Amniotic epithelial cell (primary cell): ENCODE measurements around the gene LDB2.
A peak's percentile ranks its signal among the peaks of the same experiment; 100 is the strongest.

ENCODE experiments used
- DNase-seq: peaks from one replicate; pipeline ENCODE4 v3.0.0-alpha.2; 2010; ENCODE audit warnings: low read depth

LDB2 gene

DNA sequence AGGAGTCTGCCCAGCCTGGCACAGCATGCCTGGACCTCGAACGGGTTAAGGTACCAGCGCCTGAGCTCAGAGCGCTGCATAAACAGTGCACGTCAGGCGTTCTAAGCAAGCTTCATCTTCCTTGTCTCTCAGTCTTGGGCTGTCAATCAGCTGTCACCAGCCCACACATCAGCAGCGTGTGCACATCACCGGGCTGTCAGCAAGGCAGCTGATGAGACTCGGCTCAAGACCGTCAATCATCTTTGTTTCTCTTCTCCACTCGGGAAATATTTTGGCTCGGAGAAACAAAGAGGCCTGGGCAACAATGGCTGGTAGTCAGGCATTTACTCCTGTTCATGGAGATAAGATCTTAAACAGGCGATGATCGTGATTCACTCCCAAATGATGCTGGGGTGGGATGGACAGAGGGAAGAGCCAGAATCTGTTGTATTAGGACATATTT is 141.3 kb downstream of the LDB2 start:
- DNase-seq = peak; percentile 26

DNA sequence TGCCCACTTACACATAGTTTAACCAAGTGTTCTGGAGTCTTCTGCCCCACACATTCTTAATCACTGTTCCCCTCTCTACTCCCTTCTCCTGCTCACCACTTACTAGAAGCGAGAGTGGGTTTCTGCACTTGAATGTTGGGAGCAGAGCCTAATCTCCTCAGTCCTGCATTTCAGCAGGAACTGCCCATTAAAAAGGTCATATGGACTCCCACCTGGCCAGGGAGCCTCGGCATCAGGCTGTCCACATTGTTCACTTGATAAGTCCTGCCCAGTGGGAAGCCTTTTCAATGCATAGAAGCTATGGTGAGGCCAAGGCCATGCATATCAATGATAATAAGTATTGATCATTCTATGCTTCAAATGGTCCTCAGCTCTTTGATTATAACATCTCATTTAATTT is 144.3 kb downstream of the LDB2 start:
- no peak for DNase-seq

- peak; percentile 20 for DNase-seq
Observed at GRCh38 chr4:16752150-16752549, 146.3 kb downstream of the LDB2 start.

DNA sequence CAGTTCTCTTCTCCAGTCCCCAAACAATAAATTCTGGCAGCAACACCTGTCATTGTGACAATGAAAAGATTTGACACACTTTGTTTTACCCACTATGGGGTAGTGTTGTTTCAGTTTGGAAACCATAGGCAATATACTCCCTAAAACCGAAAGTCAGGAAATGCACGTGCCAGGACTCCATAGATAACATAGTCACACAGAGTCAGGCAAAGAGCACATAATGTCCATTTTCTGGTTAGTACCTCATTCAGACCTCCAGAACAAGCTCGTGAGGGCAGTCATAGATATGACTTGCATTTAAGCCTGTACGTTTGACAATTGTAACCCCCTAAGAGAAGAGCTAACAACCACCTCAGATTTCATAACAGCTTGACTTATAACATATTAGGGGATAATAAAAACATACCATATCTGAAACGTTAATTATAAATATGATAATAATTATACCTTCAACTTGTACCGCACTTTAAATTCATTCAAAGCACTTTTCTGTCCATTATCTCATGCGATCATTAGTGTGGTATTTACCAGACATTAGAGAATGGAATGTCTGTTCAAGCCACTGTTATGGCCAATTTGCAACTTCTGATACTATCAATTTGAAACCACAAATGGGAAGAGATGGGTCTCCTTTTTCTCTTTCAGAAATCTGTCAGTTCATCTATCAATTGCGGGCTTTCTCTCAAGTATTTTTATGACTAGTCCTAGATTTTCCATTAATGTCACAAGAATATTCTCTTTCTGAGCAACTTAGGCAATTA is 147.4 kb downstream of the LDB2 start:
- no peak for DNase-seq

GRCh38 chr4:16750216-16750615 is 148.2 kb downstream of the LDB2 start:
- no peak for DNase-seq

DNA sequence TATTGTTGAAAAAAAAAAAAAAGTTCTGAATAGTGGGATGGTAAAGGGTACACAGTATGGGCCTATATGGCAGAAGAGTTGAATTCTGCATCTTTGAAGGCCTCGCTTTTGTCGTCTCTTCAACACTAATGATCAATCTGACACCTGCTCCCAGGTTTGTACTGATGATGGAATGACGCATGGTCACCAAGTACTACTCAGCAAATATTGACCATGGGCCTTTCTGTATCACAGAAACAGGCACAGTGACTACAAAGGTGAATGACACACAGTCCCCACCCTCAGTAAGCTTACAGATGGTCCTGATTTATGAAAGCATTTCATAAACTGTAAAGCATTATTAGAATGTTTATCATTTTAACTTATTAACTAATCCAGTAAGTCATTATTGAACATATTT is 152.6 kb downstream of the LDB2 start:
- DNase-seq = no peak

DNA sequence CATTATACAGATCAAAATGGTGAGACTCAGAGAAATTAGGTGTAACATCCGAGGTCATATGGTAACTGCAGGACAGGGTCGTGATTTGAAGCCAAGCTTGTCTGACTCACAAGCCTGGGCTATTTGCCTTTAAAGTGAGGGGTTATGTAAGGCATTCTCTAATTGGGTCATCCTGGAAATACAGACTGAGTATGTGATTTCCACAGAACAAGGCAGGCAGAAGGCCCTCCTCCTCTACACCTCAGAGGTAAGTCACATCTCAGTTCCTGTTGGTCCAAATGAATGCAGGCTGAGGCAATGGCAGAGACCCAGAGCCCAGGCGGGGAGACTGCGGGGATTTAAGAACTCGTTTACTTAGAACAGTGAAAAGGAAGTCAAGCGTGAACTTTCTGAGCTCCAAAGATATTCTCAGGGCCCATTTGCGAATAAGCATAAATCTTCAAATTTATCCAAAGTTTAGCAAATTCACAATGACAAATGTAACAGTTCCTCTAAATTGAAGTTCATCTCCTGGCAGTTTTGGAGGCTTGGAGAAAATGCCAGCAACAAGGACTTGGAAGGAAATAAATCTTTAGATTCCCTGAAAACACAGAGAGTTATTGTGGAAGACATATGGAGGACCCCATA is 153.3 kb downstream of the LDB2 start:
- peak; percentile 59 for DNase-seq

- DNase-seq = no peak
Observed at GRCh38 chr4:16741287-16741686, 157.2 kb downstream of the LDB2 start.

GRCh38 chr4:16739997-16740624 is 158.3 kb downstream of the LDB2 start:
- DNase-seq = no peak

GRCh38 chr4:16738558-16738957 is 159.9 kb downstream of the LDB2 start:
- no peak for DNase-seq

- no peak for DNase-seq
Observed at GRCh38 chr4:16733509-16733908, 164.9 kb downstream of the LDB2 start.

DNA sequence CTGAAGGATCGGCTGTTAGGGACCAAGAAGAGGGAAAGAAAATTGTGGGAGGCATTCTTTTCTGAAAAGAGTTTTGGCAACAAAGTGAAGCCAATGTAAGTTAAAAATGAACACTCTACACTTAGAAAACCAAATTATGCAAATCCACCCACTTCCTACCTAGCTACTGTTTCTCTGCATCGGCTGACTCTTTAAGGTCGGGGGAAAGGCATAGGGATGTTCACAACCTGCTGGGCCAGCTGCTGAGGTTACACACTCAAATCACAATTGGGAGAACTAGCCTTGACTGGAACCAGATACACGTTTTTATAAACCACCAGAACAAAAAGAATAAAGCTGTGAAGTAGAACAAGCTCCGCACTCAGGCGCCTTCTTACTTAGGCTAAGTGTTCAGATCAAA is 165.7 kb downstream of the LDB2 start:
- DNase-seq = no peak

DNA sequence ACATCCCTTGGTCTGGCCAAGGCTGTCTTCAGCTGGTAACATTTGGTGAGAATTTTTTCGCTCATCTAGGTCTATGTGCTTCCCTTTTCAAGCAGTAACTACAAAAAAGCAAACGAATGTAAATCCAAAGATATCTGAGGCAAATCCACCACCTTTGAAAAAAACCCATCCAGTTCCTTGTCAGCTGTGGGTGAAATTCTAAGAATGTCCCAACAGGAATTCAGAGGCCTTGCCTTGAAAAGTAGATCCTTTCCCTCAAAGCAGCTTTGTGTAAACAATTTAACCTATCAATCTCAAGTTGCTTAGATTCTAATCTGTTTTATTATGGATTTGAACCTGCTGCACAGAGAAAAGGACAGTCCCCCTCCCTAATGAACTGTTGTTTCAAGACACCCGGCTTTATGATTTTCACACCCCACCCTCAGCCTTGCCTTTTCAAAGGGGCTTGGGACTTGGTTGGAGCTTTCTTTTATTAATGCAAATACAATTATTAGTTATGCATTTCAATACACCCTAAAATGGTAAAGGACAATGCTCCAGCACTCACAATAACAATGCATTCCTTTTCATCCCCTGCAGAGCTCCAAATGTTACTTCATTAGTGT is 166.6 kb downstream of the LDB2 start:
- DNase-seq = no peak

DNA sequence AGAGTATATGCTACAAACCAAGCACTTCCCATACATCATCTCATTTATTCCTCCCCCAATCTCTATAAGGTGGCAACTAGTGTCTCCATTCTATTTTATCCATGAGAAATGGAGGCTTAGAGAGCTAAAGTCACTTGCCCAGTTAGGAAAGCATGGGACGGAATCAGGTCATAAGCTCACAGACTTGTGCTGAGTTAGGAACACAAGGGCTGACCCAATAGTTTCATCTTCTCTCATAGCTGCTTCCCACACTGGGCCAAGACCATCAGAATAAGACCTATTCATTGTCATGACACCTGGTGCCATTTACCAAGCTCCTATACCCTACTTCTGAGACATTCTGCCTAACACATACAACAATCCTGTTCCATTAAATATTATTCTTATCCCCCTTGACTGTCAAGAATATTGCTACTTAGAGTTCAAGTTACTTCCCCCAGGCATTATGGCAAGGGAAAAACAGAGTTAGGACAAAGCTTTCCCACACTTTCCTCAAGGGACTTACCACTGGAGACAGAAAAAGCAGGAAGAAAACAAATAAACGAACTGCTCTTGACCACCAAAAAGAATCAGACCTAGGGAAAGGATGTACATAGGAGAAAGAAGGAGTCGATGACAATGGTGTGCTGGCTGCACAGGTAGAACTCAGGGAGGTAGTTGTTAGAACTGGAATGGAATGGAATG is 167.8 kb downstream of the LDB2 start:
- no peak for DNase-seq

DNA sequence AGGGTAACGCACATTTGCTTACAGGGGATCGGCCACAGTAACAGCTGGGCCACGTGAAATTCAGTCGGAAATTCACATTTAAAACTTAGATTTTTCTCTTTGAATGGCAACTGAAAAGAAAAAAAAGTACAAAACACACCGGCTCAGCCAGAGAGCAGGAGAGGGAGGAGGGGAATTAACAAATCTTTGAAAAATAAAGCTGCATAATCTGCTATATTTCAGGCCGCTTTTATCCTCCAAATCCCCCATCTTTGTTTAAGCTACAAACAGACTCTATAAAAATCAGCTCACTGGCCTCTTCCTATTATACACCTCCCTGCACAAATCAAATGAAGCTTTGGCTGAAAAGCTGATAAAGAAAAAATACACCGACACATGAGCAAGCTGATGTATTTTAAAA is 169.1 kb downstream of the LDB2 start:
- DNase-seq = no peak

- no peak for DNase-seq
Observed at GRCh38 chr4:16728849-16729248, 169.6 kb downstream of the LDB2 start.

GRCh38 chr4:16728111-16728510 is 170.3 kb downstream of the LDB2 start:
- DNase-seq = no peak

DNA sequence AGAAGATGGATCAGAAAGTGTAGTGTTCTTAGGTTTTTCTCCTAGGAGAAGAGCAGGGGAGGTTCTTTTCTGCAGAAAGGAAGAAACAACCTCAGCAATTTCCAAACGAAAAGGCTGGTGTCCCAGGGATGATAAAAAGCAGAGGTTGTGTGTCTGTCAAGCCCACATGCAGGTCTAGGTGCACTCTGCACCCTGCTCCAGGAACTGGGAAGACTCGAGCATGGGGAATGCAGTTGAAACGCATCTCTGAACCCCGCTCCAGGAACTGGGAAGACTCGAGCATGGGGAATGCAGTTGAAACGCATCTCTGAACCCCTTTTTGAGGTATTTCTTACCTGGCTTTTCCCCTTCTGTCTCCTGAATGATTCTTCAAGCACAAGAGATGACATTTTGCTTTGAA is 171.2 kb downstream of the LDB2 start:
- no peak for DNase-seq

- no peak for DNase-seq
Observed at GRCh38 chr4:16726368-16727050, 171.9 kb downstream of the LDB2 start.

DNA sequence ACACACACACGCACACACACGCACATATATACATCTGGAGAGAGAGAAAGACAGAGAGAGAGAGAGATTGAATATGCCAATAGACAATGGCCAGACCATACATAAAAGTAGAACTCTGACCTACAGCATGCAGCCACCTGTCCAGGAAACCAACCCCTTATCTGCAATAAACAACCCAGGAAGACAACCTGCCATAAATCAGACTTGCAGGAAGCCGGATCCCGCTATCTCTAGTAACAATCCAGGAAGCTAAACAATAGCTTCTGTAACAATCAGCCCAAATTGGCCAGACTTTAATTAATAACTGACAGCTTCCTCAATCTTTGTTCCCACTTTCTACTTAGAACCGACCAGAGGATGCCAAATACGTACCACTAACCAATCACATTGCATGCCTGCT is 173.2 kb downstream of the LDB2 start:
- no peak for DNase-seq

DNA sequence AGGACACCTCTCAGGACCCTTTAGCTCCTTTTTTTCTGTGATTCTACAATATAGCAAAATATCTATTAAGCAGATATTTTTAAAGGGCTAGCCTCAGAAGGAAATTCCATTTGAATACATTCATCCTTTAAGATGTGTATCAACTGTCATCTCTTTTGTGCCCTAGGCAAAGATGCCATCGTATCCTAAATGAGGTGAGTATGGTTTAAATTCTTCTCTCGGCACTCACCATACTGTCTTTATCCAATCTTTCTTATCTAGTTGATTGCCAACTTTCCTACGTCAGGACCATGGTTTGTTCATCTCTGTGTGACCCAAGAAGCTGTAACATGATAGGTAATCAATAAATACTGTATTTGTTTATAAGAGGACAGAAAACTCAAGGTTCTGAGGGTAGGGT is 176.0 kb downstream of the LDB2 start:
- no peak for DNase-seq
